PFSK-1 (cell line): ENCODE results near the gene PRELID1.

Experiments
- FOXP2 ChIP-seq: optimal IDR thresholded peaks from 2 replicates; pipeline ENCODE3; 2011; ENCODE audit warnings: borderline replicate concordance, control low read depth, inconsistent platforms; ENCODE audit not compliant: insufficient read depth; ENCODE audit errors: extremely low read length, extremely low read depth
- POLR2AphosphoS5 ChIP-seq: IDR thresholded peaks from 2 replicates; pipeline ENCODE4 v1.6.1; 2012; ENCODE audit warnings: low read depth, mild to moderate bottlenecking, control low read depth, low read length, moderate library complexity
- SIN3A ChIP-seq: IDR thresholded peaks from 2 replicates; pipeline ENCODE4 v1.6.1; 2012; ENCODE audit warnings: mild to moderate bottlenecking, low read length, moderate library complexity, borderline replicate concordance; ENCODE audit not compliant: insufficient read depth

- TF ChIP-seq SIN3A (no peak), POLR2AphosphoS5 (no peak), FOXP2 (no peak)
Observed at GRCh38 chr5:177343777-177344176, 40.2 kb downstream of the PRELID1 start.
